ENCODE measurements around the gene CYP26A1. TPM values are rescaled to one million over a fixed set of nuclear protein-coding genes. Genes with fewer than 3 reads are reported as not detected.

The CYP26A1 gene
- total RNA-seq, 1 experiment from 2014 or later, result 1.5 TPM

DNA sequence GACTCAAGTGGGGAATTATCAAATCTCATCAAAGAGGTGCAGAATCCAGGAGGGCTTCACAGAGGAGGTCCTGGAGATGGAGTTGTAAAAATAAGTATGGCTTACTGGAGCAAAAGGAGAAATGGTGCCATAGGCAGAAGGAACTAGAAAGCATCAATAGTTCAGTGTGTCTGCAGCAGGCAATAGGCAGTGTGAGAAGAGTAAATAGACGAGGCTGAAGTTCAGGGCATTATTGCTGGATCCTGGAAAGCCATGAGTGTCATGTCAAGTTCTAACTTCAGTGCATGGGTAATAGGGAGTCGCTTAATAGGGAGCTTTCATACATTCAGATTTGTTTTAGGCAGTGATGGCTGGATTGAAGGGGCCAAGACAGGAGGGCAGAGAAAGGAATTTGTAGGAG lies 39.3 kb downstream of the CYP26A1 start:
- POLR2A ChIA-PET, result no interaction called here
- ATAC-seq (no peak), DNase-seq (ENCODE audit: low read depth, low spot score) (no peak)
- intact Hi-C loops (cut with micrococcal nuclease; ENCODE audit: unreplicated experiment), result loop anchor here (10.0 kb wide), 1 partner anchor 172 kb away; no protein-coding TSS in a partner anchor
- H3K27me3 ChIP-seq (ENCODE audit: control insufficient read depth, insufficient read depth, low read length), result peaks cover 7% of the 10 kb centered on the region; the same call in 1 of the 2 replicates
- H3K4me3 ChIP-seq (ENCODE audit: low read depth in 2 of 2, low read length in 2 of 2), result no peak overlapping the region
- in situ Hi-C loops (cut with HindIII; ENCODE audit: low pct_unique_long_range_greater_than_20kb, low sequenced_read_pairs), result no loop called here
- no peaks in the 10 kb centered on the region for H3K4me1 ChIP-seq (ENCODE audit: control insufficient read depth, insufficient read depth, low read length)
- H3K36me3 ChIP-seq (ENCODE audit: control insufficient read depth, insufficient read depth, low read length), result no peaks in the 10 kb centered on the region
- H3K27ac ChIP-seq (ENCODE audit: low read length), result no peak overlapping the region
- BruUV-seq (replicated peaks), result no TSS peak
- CTCF ChIA-PET, result interaction anchor here (0.6 kb wide), 1 partner anchor 419 kb away, joined by 10 read pairs; no protein-coding TSS in a partner anchor
- no peaks in the 10 kb centered on the region for H3K9me3 ChIP-seq (ENCODE audit: control insufficient read depth, insufficient read depth, low read depth, low read length)
- TF ChIP-seq, protein P1, sequence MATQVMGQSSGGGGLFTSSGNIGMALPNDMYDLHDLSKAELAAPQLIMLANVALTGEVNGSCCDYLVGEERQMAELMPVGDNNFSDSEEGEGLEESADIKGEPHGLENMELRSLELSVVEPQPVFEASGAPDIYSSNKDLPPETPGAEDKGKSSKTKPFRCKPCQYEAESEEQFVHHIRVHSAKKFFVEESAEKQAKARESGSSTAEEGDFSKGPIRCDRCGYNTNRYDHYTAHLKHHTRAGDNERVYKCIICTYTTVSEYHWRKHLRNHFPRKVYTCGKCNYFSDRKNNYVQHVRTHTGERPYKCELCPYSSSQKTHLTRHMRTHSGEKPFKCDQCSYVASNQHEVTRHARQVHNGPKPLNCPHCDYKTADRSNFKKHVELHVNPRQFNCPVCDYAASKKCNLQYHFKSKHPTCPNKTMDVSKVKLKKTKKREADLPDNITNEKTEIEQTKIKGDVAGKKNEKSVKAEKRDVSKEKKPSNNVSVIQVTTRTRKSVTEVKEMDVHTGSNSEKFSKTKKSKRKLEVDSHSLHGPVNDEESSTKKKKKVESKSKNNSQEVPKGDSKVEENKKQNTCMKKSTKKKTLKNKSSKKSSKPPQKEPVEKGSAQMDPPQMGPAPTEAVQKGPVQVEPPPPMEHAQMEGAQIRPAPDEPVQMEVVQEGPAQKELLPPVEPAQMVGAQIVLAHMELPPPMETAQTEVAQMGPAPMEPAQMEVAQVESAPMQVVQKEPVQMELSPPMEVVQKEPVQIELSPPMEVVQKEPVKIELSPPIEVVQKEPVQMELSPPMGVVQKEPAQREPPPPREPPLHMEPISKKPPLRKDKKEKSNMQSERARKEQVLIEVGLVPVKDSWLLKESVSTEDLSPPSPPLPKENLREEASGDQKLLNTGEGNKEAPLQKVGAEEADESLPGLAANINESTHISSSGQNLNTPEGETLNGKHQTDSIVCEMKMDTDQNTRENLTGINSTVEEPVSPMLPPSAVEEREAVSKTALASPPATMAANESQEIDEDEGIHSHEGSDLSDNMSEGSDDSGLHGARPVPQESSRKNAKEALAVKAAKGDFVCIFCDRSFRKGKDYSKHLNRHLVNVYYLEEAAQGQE (IDR thresholded peaks at IDR 0.05; ENCODE audit: insufficient read depth in 1 of 2, low read depth in 2 of 2, low read length in 1 of 2), result no peak
- TF ChIP-seq TCF7L2 (IDR thresholded peaks at IDR 0.05; ENCODE audit: low read depth, low read length) (no peak), POLR2AphosphoS5 (IDR thresholded peaks at IDR 0.05; ENCODE audit: low read depth, low read length) (no peak), SIN3A (IDR thresholded peaks at IDR 0.05; ENCODE audit: borderline replicate concordance, insufficient read depth, low read depth, low read length) (no peak)
- TF ChIP-seq, protein P2, sequence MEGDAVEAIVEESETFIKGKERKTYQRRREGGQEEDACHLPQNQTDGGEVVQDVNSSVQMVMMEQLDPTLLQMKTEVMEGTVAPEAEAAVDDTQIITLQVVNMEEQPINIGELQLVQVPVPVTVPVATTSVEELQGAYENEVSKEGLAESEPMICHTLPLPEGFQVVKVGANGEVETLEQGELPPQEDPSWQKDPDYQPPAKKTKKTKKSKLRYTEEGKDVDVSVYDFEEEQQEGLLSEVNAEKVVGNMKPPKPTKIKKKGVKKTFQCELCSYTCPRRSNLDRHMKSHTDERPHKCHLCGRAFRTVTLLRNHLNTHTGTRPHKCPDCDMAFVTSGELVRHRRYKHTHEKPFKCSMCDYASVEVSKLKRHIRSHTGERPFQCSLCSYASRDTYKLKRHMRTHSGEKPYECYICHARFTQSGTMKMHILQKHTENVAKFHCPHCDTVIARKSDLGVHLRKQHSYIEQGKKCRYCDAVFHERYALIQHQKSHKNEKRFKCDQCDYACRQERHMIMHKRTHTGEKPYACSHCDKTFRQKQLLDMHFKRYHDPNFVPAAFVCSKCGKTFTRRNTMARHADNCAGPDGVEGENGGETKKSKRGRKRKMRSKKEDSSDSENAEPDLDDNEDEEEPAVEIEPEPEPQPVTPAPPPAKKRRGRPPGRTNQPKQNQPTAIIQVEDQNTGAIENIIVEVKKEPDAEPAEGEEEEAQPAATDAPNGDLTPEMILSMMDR (IDR thresholded peaks at IDR 0.05), result no peak

DNA sequence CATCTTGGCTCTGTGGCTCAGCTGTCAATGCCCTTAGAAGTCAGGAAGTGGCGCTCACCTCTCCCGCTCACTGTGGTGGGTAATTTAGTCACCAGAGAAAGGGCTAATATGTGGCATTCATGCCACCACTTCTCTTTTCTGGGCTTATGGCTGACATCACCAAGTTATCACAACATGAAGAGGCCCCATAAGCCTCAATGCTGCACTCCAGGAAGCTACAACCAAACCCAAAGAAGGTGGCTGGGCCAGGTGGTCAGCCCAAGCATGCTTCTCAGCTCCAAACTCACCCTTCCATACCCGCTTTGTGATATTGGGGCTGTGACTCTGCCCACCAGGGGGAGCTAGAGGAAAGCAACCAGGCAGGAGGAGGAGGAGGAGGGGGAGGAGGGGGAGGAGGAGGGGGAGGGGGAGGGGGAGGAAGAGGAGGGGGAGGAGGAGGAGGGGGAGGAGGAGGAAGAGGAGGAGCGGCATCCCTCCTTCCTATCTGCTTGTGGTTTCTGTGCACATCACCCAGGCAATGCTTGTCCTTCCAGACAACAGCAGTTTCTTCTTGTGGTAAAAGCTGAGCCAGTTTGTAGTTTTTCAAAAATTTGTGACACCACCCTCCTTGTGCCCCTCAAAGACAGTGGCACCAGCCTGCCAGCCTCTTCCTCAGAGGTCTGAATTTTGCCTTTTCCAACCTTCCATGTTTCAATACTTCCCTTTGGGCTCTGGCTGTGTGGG lies 42.1 kb downstream of the CYP26A1 start:
- Histone ChIP-seq H3K27me3 (ENCODE audit: control insufficient read depth, insufficient read depth, low read length) (peaks cover 7% of the 10 kb centered on the region; the same call in 1 of the 2 replicates), H3K4me3 (ENCODE audit: low read depth in 2 of 2, low read length in 2 of 2) (no peak overlapping the region), H3K27ac (ENCODE audit: low read length) (no peak overlapping the region), H3K9me3 (ENCODE audit: control insufficient read depth, insufficient read depth, low read depth, low read length) (no peaks in the 10 kb centered on the region), H3K36me3 (ENCODE audit: control insufficient read depth, insufficient read depth, low read length) (no peaks in the 10 kb centered on the region), H3K4me1 (ENCODE audit: control insufficient read depth, insufficient read depth, low read length) (no peaks in the 10 kb centered on the region)
- in situ Hi-C loops (cut with HindIII; ENCODE audit: low pct_unique_long_range_greater_than_20kb, low sequenced_read_pairs), result no loop called here
- ATAC-seq (peak; percentile 79), DNase-seq (ENCODE audit: low read depth, low spot score) (peak; percentile 15)
- CTCF ChIA-PET, result interaction anchor here (0.6 to 1.5 kb wide), 6 partner anchors 11 to 367 kb away, joined by 3 to 15 read pairs (median 4); no protein-coding TSS in a partner anchor
- POLR2A ChIA-PET, result interaction anchor here (0.7 kb wide), 1 partner anchor 452 kb away, joined by 3 read pairs; no protein-coding TSS in a partner anchor
- TF ChIP-seq, protein P2 (IDR thresholded peaks at IDR 0.05), result peak; percentile 58
- TF ChIP-seq, protein P1 (IDR thresholded peaks at IDR 0.05; ENCODE audit: insufficient read depth in 1 of 2, low read depth in 2 of 2, low read length in 1 of 2), result no peak
- no peak for TF ChIP-seq SIN3A (IDR thresholded peaks at IDR 0.05; ENCODE audit: borderline replicate concordance, insufficient read depth, low read depth, low read length)
- no peak for TF ChIP-seq TCF7L2 (IDR thresholded peaks at IDR 0.05; ENCODE audit: low read depth, low read length)
- no peak for TF ChIP-seq POLR2AphosphoS5 (IDR thresholded peaks at IDR 0.05; ENCODE audit: low read depth, low read length)
- BruUV-seq (replicated peaks), result no TSS peak
- intact Hi-C loops (cut with micrococcal nuclease; ENCODE audit: unreplicated experiment), result loop anchor here (10.0 kb wide), 1 partner anchor 169 kb away; no protein-coding TSS in a partner anchor
